GM12873 (cell line): ENCODE results near the gene CDH13.

Experiments used
- TF ChIP-seq, protein P1 (sequence below): IDR thresholded peaks from 2 replicates; pipeline ENCODE4 v1.5.1; 2012; ENCODE audit warnings: low read depth, mild to moderate bottlenecking, moderate library complexity, low read length, control low read depth; ENCODE audit not compliant: insufficient read depth; ENCODE audit errors: missing control alignments

The CDH13 gene

GRCh38 chr16:82852388-82853008, 225.7 kb downstream of the CDH13 start:
- TF ChIP-seq, protein P1, sequence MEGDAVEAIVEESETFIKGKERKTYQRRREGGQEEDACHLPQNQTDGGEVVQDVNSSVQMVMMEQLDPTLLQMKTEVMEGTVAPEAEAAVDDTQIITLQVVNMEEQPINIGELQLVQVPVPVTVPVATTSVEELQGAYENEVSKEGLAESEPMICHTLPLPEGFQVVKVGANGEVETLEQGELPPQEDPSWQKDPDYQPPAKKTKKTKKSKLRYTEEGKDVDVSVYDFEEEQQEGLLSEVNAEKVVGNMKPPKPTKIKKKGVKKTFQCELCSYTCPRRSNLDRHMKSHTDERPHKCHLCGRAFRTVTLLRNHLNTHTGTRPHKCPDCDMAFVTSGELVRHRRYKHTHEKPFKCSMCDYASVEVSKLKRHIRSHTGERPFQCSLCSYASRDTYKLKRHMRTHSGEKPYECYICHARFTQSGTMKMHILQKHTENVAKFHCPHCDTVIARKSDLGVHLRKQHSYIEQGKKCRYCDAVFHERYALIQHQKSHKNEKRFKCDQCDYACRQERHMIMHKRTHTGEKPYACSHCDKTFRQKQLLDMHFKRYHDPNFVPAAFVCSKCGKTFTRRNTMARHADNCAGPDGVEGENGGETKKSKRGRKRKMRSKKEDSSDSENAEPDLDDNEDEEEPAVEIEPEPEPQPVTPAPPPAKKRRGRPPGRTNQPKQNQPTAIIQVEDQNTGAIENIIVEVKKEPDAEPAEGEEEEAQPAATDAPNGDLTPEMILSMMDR: no peak

DNA sequence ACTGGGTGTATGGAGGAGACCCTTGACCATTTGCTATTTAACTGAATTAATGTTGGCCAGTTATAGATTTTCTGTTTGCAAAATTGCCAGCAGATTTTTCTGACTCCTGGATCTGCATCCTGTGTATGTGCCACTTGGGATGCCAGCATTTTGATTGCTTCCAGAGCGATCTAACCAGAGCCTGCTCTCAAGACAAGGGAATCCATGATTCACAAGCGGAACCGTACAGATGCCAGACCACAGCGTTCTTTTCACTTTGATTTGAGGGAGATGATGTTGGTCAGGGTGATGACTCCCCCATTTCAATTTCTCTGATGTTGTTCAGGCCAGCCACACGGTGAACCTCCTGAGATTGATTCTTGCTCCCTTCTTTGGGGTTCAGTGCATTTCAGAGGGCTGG, 228.7 kb downstream of the CDH13 start:
- TF ChIP-seq, protein P1: no peak

GRCh38 chr16:82857693-82858365, 231.1 kb downstream of the CDH13 start:
- TF ChIP-seq, protein P1: no peak

DNA sequence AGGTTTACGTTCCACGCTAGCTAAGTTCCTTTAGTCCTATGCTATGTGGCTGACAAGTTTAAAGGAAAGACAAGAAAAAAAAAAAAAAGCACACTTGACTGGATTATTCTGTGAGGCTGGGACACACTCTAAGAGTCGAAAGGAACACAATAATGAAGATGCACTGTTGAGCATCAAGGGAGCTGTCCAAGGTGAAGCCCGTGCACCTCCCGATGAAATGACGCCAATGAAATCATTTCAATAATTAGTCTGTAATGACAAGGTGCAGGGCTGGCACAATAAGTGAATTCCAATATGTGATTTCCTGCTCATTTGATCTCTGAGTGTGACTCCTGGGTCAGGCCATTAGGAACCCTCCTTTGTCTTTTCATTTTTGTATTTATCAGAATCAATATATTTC, 232.9 kb downstream of the CDH13 start:
- TF ChIP-seq, protein P1: no peak

DNA sequence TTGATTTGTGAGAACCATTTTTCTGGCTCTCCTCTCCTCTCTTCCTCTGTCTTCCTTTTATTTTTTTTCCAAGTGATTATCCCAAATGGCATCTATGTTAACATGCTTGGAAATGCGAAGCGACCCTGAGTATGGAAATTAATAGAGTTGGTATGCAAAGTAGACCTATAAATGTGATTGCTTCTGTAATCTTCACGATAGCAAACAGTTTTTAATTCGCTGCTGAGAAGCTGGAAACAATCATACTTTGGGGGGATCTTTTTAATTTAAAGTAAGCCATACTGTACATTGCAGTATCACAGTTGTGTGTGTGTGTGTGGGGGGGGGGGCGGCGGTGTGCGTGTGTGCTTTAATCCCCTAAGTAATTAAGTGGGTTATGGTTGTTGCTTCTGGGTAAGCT, 233.3 kb downstream of the CDH13 start:
- TF ChIP-seq, protein P1: no peak

GRCh38 chr16:82862057-82862456, 235.3 kb downstream of the CDH13 start:
- TF ChIP-seq, protein P1: no peak

- TF ChIP-seq, protein P1: no peak
These were observed 237.7 kb downstream of the CDH13 start for GRCh38 chr16:82864332-82865040.
